Measurements from ENCODE around the gene SLX4. TPM values are rescaled to one million over a fixed set of nuclear protein-coding genes. Genes with fewer than 3 reads are reported as not detected.

The SLX4 gene
- total RNA-seq, 1 donor from 2014 or later, result 12.0 TPM

GRCh38 chr16:3606441-3606840 lies 5.0 kb downstream of the SLX4 start:
- H3K27ac Mint-ChIP-seq, result no peak overlapping the region
- DNase-seq (ENCODE audit: low spot score in 2 of 2, unreplicated experiment in 2 of 2), result no peak
- peaks cover 12% of the 10 kb centered on the region for H3K4me1 Mint-ChIP-seq
- no peaks in the 10 kb centered on the region for H3K27me3 Mint-ChIP-seq (ENCODE audit: low read depth)
- no peak for TF ChIP-seq CTCF (IDR thresholded peaks at IDR 0.05; ENCODE audit: unreplicated experiment)
- H3K9me3 Mint-ChIP-seq, result peaks cover 2% of the 10 kb centered on the region
- no peak overlapping the region for H3K4me3 Mint-ChIP-seq
- H3K36me3 Mint-ChIP-seq, result peaks cover 26% of the 10 kb centered on the region

- Mint-ChIP-seq H3K4me1 (no peaks in the 10 kb centered on the region), H3K4me3 (no peak overlapping the region), H3K27ac (no peak overlapping the region), H3K9me3 (peaks cover 7% of the 10 kb centered on the region), H3K36me3 (peaks cover 53% of the 10 kb centered on the region), H3K27me3 (ENCODE audit: low read depth) (no peaks in the 10 kb centered on the region)
- TF ChIP-seq CTCF (IDR thresholded peaks at IDR 0.05; ENCODE audit: unreplicated experiment), result no peak
- DNase-seq (ENCODE audit: low spot score in 2 of 2, unreplicated experiment in 2 of 2), result no peak
Observed at GRCh38 chr16:3602320-3602653, 9.1 kb downstream of the SLX4 start.

DNA sequence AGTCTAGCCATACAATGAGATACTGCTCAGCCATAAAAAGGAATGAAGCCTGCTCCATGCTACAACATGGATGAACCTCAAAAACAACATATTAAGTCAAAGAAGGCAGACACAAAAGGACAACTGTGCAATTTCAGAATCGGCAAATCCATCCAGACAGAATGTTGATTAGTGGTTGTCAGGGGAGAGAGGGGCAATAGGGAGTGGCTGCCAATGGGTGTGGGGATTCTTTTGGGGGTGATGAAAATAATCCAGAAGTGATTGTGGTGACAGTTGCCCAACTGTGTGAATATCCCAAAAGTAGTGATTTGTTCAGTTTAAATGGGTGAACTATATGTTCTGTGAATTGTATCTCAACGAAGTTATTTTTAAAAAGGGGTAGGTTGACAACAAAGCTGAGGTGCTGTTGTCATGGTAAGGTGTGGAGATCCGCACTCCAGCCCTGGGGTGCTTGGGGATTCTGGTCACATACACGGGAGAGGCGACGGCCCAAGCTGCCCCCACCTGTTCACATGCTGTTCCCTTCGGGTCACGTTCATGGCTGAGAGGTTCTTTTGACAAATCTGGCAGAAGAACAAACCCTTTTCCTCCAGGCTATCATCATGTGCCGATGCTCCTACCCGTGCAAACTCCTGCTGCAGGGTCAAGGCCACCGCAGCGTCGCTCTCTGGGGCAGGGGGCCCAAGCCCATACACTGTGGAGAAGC lies 9.6 kb downstream of the SLX4 start:
- Mint-ChIP-seq H3K36me3 (peaks cover 53% of the 10 kb centered on the region), H3K4me1 (no peaks in the 10 kb centered on the region), H3K27me3 (ENCODE audit: low read depth) (no peaks in the 10 kb centered on the region)

GRCh38 chr16:3599922-3600321 lies 11.5 kb downstream of the SLX4 start:
- no peak overlapping the region for H3K27ac Mint-ChIP-seq
- H3K4me1 Mint-ChIP-seq, result no peaks in the 10 kb centered on the region
- H3K36me3 Mint-ChIP-seq, result peaks cover 55% of the 10 kb centered on the region
- no peak for TF ChIP-seq CTCF (IDR thresholded peaks at IDR 0.05; ENCODE audit: unreplicated experiment)
- H3K27me3 Mint-ChIP-seq (ENCODE audit: low read depth), result no peaks in the 10 kb centered on the region
- peaks cover 7% of the 10 kb centered on the region for H3K9me3 Mint-ChIP-seq
- no peak for DNase-seq (ENCODE audit: low spot score in 2 of 2, unreplicated experiment in 2 of 2)
- no peak overlapping the region for H3K4me3 Mint-ChIP-seq

More for the DNA sequence above, 9.6 kb downstream of the SLX4 start:
- DNase-seq (ENCODE audit: low spot score in 2 of 2, unreplicated experiment in 2 of 2), result no peak
- Mint-ChIP-seq H3K9me3 (peaks cover 7% of the 10 kb centered on the region), H3K27ac (no peak overlapping the region), H3K4me3 (no peak overlapping the region)
- no peak for TF ChIP-seq CTCF (IDR thresholded peaks at IDR 0.05; ENCODE audit: unreplicated experiment)

DNA sequence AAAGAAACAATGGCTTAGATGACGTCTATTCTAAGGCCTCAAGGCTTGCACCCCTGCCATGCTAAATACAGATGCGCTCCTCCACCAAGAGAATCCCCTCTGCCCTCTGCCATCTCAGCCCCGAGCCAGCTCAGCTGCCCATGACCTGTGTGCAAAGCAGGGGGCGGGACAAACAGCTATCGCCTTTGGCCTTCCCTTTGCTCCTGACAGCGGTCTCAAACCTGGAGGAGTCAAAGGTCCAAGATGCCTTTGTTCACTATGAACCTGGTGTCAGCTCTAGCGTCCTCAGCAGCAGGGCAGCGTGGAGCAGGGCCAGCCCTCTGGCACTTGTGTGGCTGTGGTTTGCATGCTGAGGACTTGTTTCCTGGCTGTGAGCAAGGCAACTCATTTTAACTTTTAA lies 12.3 kb downstream of the SLX4 start:
- H3K27ac Mint-ChIP-seq, result no peak overlapping the region
- H3K4me1 Mint-ChIP-seq, result no peaks in the 10 kb centered on the region
- no peak for DNase-seq (ENCODE audit: low spot score in 2 of 2, unreplicated experiment in 2 of 2)
- no peak for TF ChIP-seq CTCF (IDR thresholded peaks at IDR 0.05; ENCODE audit: unreplicated experiment)
- H3K36me3 Mint-ChIP-seq, result peaks cover 52% of the 10 kb centered on the region
- H3K27me3 Mint-ChIP-seq (ENCODE audit: low read depth), result no peaks in the 10 kb centered on the region
- H3K9me3 Mint-ChIP-seq, result peaks cover 7% of the 10 kb centered on the region
- H3K4me3 Mint-ChIP-seq, result no peak overlapping the region

GRCh38 chr16:3598236-3598635 lies 13.2 kb downstream of the SLX4 start:
- H3K27ac Mint-ChIP-seq, result no peak overlapping the region

More at GRCh38 chr16:3598236-3598635, 13.2 kb downstream of the SLX4 start:
- Mint-ChIP-seq H3K9me3 (peaks cover 7% of the 10 kb centered on the region), H3K4me1 (no peaks in the 10 kb centered on the region), H3K4me3 (no peak overlapping the region), H3K36me3 (peaks cover 47% of the 10 kb centered on the region), H3K27me3 (ENCODE audit: low read depth) (no peaks in the 10 kb centered on the region)
- DNase-seq (ENCODE audit: low spot score in 2 of 2, unreplicated experiment in 2 of 2), result no peak
- TF ChIP-seq CTCF (IDR thresholded peaks at IDR 0.05; ENCODE audit: unreplicated experiment), result no peak

Data from mesothelial cell of epicardium (in vitro differentiated cells).